Effector CD8-positive, alpha-beta T cell (primary cell): Measurements from ENCODE around the gene C1GALT1C1L.
"Not testable (repeated sequence)": the region's sequence is repeated elsewhere in the genome, so short reads cannot be mapped to it uniquely, and the experiment has no call there.

Source experiments
- DNase-seq: peaks from one replicate; lab custom pipeline; 2025; lab: John Stamatoyannopoulos, UW
- total RNA-seq, 4 experiments: gene quantifications; one replicate each; lab custom pipeline; 2026; lab: John Stamatoyannopoulos, UW

The C1GALT1C1L gene
- 0 to 0.10 (median 0) reads per million in 4 experiments for total RNA-seq

DNA sequence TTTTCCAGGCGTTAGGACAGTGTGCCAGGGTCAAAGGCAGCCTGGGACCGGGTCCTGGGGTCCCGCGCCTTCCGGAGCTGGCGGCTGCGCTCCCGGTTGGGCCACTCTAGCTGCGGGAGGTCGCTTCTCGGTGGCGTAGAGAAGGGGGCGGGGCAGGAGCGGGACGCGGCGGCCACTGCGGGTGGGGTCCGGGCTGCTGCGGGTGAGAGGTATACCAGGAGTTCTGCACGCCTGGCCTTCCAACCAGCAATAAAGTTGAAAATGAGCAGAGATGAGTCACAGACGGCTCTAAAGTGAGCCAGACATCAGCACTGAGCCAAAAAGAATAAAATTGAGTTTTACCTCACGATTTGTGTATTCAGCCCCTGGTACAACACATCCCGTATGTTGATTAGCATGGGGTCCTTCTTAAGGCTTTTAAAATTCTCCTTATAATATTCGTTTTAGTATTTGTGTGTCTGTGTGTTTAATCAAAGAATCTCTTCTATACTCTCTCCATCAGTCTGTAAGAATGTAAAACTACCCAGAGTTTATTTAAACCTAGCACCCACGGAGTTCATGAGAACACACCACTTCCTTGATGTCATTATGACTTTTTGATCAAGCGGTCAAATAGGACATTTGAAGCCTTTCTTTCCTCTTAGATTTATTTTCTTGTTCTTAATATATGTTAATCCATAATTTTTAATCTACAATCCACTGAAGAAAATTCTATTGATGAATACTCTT is at the start of gene C1GALT1C1L:
C1GALT1C1L (minus strand) TSS at position 108 of the 729 bp plus-strand sequence; CDS start at position 1, 107 bp downstream.
- DNase-seq, result no peak

DNA sequence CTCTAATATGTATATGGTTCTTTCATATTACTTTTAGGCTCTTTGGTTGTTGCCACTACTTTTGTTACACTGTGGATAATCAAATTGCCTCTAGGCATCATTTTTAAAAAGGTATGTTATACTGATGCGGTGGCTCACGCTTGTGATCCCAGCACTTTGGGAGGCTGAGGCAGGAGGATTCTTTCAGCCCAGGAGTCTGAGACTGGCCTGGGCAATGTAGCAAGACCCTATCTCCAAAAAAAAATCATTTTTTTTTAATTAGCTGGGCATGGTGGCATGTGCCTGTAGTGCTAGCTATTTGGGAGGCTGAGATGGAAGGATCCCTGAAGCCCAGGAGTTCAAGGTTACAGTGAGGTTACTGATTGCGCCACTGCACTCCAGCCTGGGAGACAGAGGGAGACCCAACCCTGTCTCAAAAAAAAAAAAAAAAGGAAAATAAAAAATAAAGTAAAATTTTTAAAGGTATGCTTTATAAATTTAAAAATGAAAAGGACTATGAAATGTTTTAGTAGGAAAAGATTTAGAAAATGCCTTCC is 49.5 kb upstream of the C1GALT1C1L start:
- no peak for DNase-seq

DNA sequence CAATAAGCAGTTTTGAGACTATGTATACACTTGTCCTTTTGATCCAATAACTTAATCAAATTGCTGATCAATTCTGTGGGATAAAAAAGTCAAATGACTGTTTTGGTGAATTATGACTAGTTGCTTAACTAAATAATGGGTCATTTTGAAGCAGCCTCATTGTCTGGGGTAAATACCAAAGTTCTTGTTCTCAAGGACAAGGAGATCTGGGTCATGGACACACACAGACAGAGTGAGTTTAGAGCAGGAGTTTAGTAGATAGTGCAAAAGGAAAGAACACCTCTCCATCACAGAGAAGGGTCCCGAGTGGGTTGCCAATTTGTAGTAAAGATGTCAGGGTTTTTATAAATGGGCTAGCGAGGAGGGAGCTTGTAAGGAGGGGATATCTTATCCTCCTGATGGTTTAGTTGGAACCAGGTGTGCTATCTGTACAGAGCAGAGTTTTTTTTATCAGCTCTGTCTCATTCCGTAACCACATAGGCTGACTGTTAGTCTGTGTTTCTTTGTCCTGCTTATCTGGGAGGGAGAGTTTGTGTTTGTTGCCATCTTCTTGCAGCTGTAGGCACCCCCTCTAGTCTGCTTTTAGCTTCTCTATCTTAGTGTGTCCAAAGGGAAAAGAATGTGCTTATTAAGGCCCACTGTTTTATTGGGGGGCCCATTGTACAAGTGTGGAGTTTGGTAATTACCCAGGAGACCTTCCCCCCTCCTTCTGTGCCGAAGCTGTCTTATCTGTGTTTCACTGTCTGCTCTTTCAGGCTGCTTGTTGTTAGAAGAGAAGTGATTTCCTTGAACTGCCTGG is 48.7 kb upstream of the C1GALT1C1L start:
- no peak for DNase-seq

DNA sequence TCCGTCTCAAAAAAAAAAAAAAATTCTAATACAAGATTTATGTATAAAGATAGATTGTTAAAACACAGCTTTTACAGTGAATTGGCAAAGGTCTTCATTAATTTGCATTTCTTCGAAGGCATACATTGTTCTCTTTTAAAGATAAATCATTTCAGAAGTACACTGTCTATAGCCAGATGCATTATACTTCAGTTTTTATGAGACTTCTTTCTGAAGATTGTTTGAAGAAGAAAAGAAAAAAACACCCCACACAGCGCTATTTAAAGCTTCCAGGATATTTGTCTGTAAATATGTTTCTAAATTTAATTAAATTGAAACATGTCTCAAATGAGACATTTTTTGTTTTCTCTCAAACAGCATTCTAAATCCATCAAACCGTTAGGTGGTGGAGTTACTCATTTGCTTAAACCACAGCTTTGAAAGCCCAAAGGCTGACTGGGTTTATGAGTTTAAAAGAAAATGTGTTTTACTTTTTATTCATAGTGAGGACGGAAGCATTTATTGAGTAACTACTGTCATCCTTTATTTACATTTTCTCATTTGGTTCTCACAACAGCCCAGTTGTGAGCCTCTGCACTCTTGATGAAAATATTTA is 42.4 kb upstream of the C1GALT1C1L start:
- no peak for DNase-seq

DNA sequence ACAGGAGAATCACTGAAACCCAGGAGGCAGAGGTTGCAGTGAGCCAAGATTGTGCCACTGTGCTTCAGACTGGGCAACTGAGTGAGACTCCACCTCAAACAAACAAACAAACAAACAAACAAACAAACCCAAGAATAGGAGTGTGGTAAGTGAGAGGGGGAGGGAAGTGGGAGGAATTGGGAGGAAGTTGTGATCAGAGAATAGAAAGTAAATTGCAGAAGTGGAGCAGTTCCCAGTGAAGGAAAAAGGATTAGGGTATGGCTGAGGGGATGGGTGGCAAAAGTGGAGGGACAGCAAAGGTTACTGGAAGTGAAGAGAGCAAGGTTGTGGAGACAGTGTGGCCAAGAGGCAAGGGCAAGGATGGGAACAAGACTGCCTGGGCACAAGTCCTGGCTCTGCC is 41.1 kb upstream of the C1GALT1C1L start:
- DNase-seq, result no peak

DNA sequence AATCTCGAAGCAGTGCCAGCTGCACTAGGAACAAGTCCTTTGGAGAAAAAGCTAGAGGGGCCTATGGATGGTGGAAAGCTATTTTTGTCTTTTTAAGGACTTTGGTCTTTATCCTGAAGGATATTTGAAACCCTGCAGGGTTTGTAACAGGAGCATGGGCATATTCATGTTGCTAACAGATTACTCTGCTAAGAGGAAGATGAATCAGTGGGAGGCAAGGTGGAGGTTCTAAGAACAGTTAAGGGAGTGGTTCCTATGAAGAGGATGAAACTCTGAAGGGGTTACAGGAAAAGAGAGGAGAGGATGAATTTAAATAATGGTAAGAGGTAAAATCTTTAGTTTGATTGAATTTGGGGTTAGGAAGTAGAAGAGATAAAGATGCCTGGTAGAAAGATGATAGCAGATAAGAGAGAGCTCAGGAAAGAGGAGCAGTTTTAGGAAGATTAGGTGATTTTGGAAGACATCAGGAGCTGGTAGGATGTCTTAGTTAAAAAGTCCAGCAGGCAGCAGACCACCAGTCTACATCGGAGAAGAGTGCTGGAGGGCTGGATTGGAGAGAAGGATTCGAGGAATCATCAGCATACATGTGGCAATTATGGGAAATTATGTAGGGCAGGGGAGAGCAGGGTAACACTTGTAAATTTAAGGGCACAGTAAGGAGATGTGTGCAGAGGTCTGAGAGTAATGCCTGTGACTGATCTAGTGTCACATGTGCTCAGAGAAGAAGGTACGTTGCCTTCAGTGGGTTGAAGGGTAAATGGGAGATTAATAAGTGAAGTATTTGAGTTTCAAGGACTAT is 39.3 kb upstream of the C1GALT1C1L start:
- DNase-seq, result no peak

DNA sequence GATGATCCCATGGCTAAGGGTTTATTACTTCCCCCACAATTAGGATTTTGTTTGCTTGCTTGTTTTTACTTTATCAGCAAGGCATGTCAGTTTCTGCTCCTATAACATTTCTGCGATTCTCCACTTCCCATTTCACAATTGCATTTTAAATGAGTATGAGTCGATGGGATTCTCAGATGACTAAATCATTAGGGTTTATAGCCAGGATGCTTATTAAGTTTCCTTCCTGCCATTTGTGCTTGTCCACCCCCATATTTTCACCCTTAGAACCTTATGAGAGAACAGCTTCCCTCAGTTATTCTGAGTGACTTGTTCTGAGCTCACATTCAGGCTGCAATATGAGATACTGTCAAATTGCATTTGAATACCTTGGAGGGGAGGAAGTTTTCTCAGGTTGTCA is 37.9 kb upstream of the C1GALT1C1L start:
- no peak for DNase-seq

DNA sequence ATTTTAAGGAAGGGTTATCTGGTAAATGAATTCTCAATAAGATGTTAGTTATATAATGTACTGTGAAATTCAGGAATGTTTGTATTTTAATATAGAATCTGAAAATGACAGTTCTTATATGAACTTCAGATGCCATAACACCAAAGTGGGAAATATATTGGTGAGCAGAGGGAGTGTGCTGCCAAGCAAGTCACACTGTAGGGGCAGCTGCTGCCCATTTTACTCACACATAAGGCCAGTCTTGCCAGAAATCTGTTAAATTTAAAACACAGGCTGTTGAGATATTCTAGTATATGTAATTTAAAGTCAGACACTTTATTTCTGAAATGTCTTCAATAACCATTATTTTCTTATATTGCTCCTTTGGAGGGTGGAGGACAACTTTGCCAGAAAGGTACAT is 34.6 kb upstream of the C1GALT1C1L start:
- DNase-seq, result no peak

DNA sequence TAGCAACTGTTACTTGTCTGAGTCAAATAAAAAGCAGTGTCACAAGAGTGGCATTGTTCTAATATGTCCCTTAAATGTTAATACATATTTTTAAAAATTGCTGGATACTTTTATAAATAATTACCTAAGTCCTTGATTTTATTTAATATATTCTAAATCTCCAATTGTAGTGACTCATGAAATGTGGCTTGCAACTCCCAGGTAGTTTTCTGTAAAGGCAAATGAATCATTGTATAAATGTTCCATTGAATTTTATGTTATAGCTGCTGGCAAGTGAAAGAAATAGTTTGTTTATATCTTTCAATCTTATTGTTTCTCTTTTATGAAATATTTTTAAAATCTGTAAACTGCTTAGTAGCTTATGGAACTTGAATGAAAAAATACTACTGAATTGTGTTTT is 32.7 kb upstream of the C1GALT1C1L start:
- no peak for DNase-seq

DNA sequence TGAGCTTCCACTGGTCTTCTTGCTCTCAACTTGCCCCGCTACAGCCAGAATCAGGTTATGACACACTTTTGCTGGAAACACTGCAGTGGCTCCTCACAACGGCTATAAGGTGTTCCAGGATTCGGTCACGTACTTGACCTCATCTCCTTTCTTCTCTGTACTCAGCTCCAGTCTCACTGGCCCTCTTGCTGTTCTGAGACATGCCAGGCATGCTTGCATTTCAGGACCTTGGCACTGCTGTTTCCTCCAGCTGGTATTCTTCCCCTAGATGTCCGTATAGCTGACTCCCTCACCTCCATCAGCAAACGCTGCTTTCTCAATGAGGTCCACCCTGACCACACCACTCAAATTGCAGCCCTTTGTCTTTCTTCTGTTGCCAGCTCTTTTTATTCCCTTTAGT is 31.9 kb upstream of the C1GALT1C1L start:
- DNase-seq, result no peak

DNA sequence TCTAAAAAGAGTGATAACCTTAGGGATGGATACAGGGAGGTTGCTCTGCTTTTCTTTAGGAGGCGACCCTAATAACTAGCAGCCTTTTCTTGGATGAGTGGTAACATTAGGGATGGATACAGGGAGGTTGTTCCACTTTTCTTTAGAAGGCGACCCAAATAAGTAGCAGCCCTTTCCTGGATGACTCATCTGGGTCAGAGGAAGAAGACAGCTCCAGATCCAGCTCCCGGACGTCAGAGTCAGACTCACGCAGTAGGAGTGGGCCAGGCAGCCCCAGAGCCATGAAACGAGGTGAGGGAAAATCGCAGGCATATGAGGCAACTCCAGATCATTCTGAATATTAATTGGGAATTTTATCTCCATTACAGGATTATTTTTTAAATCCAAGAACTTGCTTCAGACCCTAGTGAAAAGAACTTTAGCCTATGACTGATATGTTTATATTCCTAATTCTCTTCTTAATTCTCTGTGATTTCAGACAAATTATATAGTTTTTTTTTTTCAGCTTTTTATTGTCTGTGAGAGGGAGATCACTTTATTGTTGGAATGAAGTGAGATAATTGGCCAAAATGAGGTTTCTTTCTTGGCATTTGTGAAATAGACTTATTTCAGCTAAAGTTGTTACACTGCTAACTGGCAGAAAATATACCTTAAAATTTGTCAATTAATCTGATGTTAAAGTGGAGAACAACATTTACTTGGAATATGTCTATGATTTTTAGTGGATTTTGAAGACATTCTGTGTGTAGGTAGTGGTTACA is 31.2 kb upstream of the C1GALT1C1L start:
- DNase-seq, result no peak

DNA sequence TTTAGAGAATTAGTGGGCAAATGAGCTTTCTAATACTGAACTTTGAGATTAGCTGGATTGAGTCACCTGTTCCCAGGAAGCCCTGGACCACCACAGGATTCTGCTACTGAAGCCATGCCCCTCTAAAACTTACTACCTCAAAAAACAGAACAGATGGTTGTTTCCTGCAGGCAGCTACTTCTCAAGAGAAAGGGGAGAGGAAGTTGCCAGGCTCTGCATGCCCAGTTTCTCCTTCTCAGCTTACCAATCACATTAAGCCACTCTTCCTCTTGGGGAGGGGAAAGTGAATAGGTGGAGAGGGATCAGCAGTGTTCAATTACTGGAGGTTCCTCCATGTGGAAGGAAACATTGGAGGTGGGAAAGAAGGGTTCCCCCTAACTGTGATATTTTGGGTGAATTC is 24.9 kb upstream of the C1GALT1C1L start:
- no peak for DNase-seq

DNA sequence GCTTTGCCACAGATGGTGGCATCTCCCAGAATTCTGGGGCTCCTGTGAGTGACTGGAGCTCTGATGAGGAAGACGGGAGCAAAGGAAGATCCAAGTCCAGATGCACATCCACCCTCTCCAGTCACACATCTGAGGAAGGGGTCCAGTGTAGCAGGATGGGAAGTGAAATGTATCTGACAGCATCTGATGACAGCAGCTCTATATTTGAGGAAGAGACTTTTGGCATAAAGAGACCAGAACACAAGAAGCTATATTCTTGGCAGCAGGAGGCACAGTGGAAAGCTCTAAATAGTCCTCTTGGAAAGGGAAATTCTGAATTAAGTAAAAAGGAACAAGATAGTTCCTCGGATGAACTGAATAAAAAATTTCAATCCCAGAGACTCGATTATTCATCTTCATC is 23.5 kb upstream of the C1GALT1C1L start:
- no peak for DNase-seq

DNA sequence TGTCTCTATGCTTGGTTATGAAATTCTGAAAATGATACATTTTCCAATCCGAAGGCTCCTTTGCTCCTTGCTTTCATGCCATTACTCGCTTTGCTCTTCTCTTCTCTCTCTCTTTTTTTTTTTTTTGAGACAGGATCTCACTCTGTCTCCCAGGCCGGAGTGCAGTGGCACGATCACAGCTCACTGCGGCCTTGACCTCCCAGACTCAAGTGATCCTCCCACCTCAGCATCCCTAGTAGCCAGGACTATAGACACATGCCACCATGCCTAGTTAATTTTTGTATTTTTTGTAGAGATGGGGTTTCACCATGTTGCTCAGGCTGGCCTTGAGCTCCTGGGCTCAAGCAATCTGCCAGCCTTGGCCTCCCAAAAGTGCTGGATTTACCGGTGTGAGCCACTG is 21.9 kb upstream of the C1GALT1C1L start:
- not testable (repeated sequence) for DNase-seq

DNA sequence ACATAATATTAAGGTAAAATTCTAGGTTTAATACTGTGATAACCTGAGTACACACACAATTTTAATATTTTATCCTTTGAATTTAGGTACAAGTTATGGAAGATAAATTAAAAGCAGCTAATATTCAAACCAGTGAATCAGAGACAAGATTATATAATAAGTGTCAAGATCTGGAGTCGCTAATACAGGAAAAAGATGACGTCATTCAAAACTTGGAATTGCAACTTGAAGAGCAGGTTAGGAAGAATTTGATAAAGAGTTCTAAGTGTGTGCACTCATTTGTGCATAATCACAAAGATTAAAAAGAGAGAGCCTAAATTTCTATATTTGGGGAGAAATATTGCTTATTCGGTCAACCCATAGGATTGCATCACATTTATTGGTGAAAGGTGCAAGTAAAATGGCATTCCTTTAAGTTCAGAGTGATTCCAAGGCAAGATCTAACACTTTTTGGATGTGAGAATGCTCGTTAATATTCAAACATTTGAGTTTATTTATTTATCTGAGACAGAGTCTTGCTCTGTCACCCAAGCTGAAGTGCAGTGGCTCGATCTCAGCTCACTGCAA is 16.3 kb upstream of the C1GALT1C1L start:
- no peak for DNase-seq

DNA sequence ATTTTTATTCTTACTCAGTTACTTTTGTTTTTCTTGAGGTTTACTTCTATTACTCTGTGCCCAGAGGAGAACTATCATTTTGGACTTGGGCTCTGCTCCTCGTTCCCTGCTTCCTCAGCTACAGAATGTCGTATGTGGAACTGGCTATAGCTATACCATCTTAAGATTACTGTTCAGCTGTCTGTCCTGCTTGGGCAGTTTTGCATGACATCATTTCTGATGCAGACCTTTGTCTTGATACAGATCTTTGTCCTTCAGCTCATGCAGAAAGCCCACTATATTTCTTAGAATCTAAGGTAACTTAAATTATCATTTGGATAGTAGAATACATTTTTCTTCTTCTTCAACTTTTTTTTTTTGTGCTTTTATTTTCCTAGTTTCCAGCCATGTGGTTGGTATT is 13.8 kb upstream of the C1GALT1C1L start:
- DNase-seq, result no peak

DNA sequence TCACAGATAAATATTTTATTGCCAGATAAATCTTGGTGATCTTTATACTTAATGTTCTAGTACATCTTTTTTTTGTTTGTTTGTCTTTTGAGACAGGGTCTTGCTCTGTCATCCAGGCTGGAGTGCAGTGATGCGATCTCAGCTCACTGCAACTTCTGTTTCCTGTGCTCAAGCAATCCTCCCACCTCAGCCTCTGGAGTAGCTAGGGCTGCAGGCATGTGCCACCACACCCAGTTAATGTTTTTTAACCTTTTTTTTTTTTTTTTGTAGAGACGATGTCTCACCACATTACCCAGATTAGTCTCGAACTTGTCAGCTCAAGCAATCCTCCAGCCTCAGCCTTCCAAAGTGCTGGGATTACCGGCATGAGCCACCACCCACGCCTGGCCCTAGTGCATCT is 9.1 kb upstream of the C1GALT1C1L start:
- no peak for DNase-seq

DNA sequence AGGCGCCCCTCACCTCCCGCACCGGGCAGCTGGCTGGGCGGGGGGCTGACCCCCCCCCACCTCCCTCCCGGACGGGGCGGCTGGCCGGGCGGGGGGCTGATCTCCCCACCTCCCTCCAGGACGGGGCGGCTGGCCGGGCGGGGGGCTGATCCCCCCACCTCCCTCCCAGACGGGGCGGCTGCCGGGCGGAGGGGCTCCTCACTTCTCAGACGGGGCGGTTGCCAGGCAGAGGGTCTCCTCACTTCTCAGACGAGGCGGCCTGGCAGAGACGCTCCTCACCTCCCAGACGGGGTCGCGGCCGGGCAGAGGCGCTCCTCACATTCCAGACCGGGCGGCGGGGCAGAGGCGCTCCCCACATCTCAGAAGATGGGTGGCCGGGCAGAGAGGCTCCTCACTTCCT is 1.6 kb upstream of the C1GALT1C1L start:
- not testable (repeated sequence) for DNase-seq

DNA sequence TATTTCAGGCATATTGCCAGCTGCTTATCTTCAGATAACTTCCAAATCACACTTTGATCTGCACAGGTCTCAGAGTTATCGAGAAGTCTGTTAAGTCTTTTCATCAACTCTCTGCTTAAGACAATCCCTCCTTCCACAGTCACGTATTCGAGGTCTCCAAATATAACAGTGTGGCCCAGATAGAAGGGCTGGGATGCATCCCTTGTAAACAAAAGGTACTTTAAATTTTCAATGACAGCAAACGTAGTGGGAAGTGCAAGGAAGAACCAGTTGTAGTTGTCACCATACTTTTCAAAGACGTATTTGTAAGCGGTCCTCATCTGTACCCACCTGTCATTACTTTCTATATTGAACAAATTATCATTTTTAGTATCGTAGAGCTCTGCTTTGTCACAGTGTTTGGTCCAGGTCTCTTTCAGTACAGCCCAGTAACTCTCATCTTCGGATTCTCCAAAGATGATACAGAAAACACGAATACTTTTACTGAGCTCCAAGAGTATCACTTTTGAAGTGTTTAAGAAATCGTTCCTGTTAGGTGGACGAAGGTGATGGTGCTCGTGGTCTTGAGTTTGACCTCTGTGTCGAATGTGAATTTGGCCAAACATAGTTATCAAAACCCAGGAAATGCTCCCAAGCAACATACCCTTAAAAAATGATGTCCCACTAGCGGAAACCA is 445 bp downstream of the C1GALT1C1L start:
- no peak for DNase-seq

DNA sequence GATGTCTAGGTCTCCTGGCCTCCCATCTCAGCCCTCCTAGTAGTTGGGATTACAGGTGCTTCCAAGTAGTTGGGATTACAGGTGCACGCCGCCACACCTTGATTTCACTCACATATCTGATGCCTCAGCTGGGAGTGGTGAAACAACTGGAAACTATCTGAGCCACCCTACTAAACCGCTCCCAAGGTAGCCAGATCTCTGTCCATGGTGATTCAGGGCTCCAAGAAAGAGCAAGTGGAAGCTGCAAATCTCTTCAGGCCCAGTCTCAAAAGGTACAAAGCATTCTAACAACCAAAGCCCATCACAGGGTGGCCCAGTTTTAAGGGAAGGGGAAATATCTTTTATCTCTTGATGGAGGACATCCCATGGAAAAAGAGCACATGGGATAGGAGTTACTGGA is 19.0 kb downstream of the C1GALT1C1L start:
- no peak for DNase-seq
